GM12873 (cell line): ENCODE measurements around the gene SLC38A10.

Experiments
- TF ChIP-seq, protein P1 (sequence below): IDR thresholded peaks from 2 replicates; pipeline ENCODE4 v1.5.1; 2012; ENCODE audit warnings: low read depth, mild to moderate bottlenecking, moderate library complexity, low read length, control low read depth; ENCODE audit not compliant: insufficient read depth; ENCODE audit errors: missing control alignments

SLC38A10 gene

DNA sequence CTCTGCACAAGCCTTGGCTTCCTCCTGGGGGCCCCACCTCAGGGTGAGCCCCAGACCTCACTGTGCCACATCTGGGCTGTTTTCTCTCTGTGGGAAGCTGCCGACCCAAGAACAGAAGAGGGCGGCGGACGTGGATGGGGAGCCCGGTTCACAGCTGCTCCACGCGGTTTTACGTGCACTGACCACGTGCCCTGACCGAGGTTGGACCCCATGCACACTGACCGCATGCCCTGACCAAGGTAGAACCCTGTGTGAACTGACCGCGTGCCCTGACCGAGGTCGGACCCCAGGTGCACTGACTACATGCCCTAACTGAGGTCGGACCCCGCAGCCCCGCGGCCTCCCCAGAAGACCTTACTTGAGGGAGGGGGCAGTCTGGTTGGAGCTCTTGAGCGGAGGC lies 92.0 kb downstream of the SLC38A10 start:
- TF ChIP-seq, protein P1, sequence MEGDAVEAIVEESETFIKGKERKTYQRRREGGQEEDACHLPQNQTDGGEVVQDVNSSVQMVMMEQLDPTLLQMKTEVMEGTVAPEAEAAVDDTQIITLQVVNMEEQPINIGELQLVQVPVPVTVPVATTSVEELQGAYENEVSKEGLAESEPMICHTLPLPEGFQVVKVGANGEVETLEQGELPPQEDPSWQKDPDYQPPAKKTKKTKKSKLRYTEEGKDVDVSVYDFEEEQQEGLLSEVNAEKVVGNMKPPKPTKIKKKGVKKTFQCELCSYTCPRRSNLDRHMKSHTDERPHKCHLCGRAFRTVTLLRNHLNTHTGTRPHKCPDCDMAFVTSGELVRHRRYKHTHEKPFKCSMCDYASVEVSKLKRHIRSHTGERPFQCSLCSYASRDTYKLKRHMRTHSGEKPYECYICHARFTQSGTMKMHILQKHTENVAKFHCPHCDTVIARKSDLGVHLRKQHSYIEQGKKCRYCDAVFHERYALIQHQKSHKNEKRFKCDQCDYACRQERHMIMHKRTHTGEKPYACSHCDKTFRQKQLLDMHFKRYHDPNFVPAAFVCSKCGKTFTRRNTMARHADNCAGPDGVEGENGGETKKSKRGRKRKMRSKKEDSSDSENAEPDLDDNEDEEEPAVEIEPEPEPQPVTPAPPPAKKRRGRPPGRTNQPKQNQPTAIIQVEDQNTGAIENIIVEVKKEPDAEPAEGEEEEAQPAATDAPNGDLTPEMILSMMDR, result no peak

DNA sequence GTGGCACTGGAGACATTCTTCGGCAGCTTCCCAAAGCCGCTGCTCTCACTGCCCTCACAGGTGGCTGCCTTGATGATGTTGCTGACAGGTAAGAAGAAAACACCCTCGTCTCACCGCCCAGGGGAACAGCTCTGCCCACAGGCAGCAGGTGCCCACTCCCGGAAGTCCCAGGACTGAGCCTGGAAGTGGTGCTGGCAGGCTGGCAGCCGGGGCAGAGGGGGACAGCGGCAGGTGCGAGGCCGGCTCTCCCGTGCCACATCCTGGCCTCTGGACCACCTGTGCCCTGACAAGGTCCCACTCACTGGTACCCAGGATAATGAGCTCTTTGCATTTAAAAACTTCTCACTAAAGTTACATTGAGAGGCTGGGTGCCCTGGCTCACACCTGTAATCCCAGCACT lies 92.8 kb downstream of the SLC38A10 start:
- TF ChIP-seq, protein P1, result no peak

DNA sequence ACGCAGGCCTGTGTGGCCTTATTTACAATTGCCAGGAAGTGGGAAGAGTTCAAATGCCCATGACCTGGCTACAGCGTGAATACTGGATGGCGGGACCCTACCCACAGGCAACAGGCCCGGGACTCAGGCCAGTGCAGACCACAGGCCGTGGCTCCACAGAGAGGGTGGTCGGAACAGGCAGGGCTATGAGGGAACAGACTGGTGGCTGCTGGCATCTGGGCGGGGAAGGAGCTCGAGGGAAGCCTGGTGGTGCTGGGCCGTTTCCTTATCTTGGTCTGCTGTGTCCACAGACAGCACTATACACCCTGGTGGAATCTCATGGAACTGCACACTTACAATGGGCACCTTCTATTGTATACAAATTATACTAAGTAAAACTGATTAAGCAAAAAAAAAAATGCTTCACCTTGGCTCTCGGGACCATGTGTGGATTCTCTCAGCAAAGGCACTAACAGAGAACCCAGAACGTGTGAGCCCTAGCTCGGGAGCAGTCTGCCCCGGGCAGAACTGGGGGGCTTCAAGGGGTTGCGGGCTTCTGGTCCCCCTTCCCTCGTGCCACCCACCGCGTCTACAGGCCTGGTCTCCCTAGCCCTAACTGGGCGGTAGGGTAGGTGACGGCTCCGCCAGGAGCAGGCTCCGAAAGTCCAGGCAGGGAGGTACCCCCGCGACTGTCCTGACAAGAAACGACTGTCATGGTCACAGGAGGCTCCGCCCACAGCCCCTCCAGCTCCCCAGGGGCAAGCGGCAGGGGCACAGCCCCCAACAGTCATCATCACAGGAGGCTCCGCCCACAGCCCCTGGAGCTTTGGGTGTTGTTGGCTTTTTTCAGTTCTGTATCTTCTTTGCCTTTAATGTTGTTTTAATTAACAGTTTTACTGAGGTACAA lies 94.2 kb downstream of the SLC38A10 start:
- TF ChIP-seq, protein P1, result peak; percentile 59

DNA sequence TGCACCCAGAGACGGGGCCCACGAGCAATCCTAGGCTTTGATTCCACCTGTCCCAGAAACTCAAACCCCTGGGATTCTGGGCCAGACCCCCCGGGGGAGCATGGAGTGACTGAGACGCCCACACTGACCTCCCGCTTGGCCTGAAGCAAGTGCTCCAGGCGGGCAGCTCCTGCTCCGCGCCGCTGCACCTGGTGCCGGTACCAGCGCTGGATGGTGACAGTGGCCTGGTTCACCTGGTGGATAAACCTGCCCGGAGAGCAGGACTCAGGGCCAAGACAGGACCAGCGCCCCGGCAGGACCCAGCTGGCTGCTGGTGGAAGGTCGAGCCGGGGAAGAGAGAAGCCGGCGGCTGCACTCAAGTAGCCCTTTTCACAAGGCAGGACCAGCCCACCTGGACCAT lies 94.9 kb downstream of the SLC38A10 start:
- TF ChIP-seq, protein P1, result no peak

DNA sequence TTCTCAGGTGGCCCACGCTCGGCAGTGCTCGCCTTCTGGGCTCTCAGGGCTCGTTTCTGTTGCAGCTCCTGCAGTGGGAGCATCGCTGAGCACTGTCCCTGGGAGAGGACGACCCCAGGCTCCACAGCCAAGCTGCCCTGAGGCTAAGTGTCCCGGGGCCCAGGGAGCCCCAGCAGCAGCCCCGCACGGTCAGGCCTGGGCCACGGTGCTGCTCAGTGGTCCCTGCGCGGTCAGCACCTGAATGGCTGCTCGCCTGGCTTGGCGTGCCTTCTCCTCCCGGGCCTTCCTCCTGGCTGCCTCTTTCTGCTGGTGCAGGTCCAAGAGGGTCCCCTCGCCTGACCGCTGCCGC lies 95.7 kb downstream of the SLC38A10 start:
- TF ChIP-seq, protein P1, result no peak

DNA sequence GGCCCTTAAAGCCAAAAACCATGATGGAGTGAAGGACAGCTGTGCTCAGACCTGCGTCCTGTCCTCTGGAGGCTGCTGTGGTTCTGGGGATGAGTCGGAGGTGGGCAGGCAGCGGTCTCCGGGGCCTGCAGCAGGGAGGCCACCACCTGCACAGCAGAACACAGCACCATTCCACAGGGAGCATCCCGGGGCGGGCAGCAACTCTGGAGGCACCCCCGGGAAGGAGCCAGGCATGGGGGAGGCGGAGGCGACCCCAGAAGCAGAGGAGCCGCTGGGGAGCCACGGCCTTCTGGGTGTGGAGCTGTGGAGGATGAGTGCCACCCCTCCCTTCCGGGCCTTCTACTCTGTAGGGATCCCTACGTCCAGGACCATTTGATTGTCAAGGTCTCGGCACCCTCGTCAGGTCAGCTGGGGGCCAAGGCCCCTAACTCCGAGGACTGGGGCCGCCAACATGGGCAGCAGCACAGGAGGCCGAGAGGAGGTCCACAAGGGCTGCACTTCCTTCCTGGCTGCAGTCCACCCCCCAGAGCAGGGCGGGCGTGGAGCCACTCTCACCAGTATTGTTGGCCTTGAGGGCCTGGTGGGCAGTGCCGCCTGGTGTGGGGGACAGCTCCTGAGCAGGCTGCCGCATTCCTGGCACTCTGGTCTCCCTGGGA lies 96.2 kb downstream of the SLC38A10 start:
- TF ChIP-seq, protein P1, result no peak

DNA sequence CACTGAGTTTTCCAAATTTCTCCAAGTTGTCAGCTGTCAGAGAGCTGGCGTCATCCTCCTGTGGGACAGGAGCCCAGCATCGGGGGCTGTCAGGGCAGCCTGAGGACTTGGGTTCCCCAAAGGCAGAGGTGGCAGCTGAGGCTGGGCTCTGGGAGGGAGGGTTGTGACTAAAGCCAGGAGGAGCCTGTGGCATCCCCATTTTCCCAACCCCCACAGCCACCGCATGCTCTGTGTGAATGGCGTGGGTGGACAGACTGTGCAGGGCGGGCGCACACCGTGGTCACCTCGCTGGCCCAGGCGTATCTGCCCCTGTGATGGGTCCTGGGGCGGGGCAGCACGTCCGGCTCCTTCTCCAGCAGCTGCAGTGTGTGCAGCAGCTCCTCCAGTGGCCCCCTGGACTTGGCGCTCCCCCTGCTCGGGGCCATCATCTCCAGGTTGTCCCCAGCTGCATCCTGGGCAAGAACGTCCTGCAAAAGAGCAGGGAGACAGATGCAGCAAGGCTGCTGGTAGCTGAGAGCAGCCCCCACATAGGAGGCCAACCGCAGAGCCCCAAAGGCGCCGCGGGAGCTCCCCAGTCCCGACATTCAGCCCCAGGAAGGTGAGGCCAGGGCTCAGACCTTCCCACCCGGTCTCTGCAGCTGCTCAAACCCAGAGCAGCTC lies 97.1 kb downstream of the SLC38A10 start:
- TF ChIP-seq, protein P1, result no peak
